K562 (cell line): ENCODE data around the gene HNRNPLL. TPM values are rescaled to one million over a fixed set of nuclear protein-coding genes. Genes with fewer than 3 reads are reported as not detected.

Source experiments
- CAMTA2 ChIP-seq: fragments of 250-450 bp; sonication (Bioruptor Pico); conservative IDR thresholded peaks from 2 replicates; pipeline ENCODE4 v1.5.1; 2022
- ELF1 ChIP-seq: fragments of 200-800 bp; sonication (Bioruptor generic); IDR thresholded peaks from 2 replicates; pipeline ENCODE4 v1.6.1; 2016; ENCODE audit warnings: missing genetic modification characterization, missing compliant biosample characterization
- HLTF ChIP-seq: fragments of 450-650 bp; IDR thresholded peaks from 2 replicates; pipeline ENCODE4 v1.6.1; 2016
- KLF13 ChIP-seq: fragments of 450-650 bp; IDR thresholded peaks from 2 replicates; pipeline ENCODE4 v1.6.1; 2016; ENCODE audit warnings: missing genetic modification characterization, low read depth, mild to moderate bottlenecking, missing compliant biosample characterization, moderate library complexity, borderline replicate concordance
- MXI1 ChIP-seq: IDR thresholded peaks from 2 replicates; pipeline ENCODE4 v1.6.1; 2011; ENCODE audit warnings: low read depth, mild to moderate bottlenecking, improper control_type of control experiment, low read length
- RBM39 ChIP-seq: fragments of 200-400 bp; formaldehyde crosslinking; optimal IDR thresholded peaks from 2 replicates; pipeline ENCODE3; 2018; ENCODE audit warnings: low read depth, low read length
- TFE3 ChIP-seq: fragments of 450-650 bp; formaldehyde crosslinking; IDR thresholded peaks from 2 replicates; pipeline ENCODE4 v1.4.0; 2020; ENCODE audit warnings: mild to moderate bottlenecking, mixed read lengths
- XRCC5 ChIP-seq: fragments of 200-400 bp; formaldehyde crosslinking; IDR thresholded peaks from 2 replicates; pipeline ENCODE4 v1.6.1; 2017; ENCODE audit warnings: low read depth, mild to moderate bottlenecking, low read length
- ZC3H8 ChIP-seq: fragments of 450-650 bp; IDR thresholded peaks from 2 replicates; pipeline ENCODE4 v1.6.1; 2017
- ZKSCAN8 ChIP-seq: fragments of 200-800 bp; sonication (Bioruptor generic); IDR thresholded peaks from 2 replicates; pipeline ENCODE4 v1.6.1; 2016; ENCODE audit warnings: missing genetic modification characterization, missing compliant biosample characterization
- ZNF224 ChIP-seq: sonication (generic); formaldehyde crosslinking; IDR thresholded peaks from 2 replicates; pipeline ENCODE4 v1.8.0; 2022; ENCODE audit warnings: mild to moderate bottlenecking, missing genetic modification reagents
- ZNF609 ChIP-seq: sonication (generic); formaldehyde crosslinking; IDR thresholded peaks from 2 replicates; pipeline ENCODE4 v1.8.1; 2023; ENCODE audit warnings: missing genetic modification reagents, mild to moderate bottlenecking, borderline replicate concordance
- ZNF77 ChIP-seq: fragments of 250-450 bp; sonication (Bioruptor Pico); IDR thresholded peaks from 2 replicates; pipeline ENCODE4 v1.5.0; 2020
- polyA plus RNA-seq, 8 experiments: library from polyadenylated mRNA; depleted of rRNA in 4 of 8; stranded (reverse) in 5 of 8; unstranded in 3 of 8; fragments of >200 nt; fragmentation: Nextera tagmentation in 2 of 8; fragmentation: Illumina TruSeq in 1 of 8; extraction: Ambion mirVana in 2 of 8; extraction: Trizol in 1 of 8; gene quantifications; 2 replicates each; pipeline versions ENCODE4 v1.2.1 to v1.2.3, GENCODE V29; 2011 to 2014; ENCODE audit warnings: inconsistent platforms in 1 of 8, missing spikeins in 1 of 8
- total RNA-seq, 7 experiments: library from RNA; depleted of rRNA in 6 of 7; stranded (reverse); fragments of >200 nt in 6 of 7; fragmentation: Illumina TruSeq in 2 of 7; extraction: Trizol in 2 of 7; gene quantifications; 2 replicates each; pipeline versions ENCODE4 v1.2.1 to v1.2.3, GENCODE V29; 2011 to 2021; ENCODE audit warnings: low replicate concordance in 1 of 7
- TF ChIP-seq, protein P1 (sequence below): sonication (generic); formaldehyde crosslinking; IDR thresholded peaks from 2 replicates; pipeline ENCODE4 v1.8.1; 2023; ENCODE audit warnings: mild to moderate bottlenecking, missing genetic modification reagents

Gene HNRNPLL
- total and polyA plus RNA-seq, 9 of the 15 experiments (the other 6 are each of a cell fraction or from before 2014, with no cell fraction given), result 19.8 to 135 (median 57.8) TPM

DNA sequence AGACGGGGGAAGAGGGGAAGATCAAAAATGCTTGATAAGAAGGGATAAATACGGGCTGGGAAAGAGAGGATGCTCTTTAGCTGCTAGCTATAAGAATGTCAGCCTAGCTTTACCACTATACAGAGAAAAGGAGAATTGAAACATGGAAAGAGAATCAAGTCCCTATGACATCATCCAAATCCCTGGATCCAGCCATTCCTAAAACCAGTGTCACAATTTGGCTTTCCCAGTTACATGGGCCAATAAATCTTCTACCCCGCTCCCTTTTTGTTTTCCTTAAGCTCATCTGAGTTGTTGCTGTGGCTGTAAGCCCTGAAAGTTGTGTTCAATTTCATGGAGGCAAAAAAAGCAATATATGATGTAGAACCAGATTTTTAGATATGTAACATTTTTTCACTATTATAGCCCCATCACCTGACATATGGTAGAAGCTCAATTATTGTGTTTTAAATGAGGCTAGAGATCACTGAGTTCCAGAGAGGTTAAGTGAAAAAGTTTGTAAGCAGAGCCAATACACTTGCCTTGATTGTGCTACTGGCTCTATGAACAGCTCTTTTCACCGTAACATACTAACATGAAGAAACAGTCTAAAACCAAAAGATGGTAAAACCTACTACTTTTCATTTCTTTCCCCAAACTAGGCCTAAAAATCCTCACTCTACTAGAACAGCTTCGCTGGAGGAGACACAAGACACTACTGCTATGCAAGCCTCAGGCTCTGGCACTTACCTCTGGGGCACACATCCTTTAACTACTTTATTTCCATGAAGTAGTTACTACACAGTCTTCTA is 4.3 kb downstream of the HNRNPLL start (continued):
- TF ChIP-seq ZNF609 (CRISPR knock-in tag), result no peak
- TF ChIP-seq KLF13 (tag), result no peak
- no peak for TF ChIP-seq XRCC5
- no peak for TF ChIP-seq ZC3H8
- TF ChIP-seq HLTF, result no peak
- no peak for TF ChIP-seq TFE3 (CRISPR knock-in tag)
- TF ChIP-seq MXI1, result no peak
- TF ChIP-seq ZKSCAN8, result no peak
- TF ChIP-seq ELF1 (tag), result no peak
- no peak for TF ChIP-seq CAMTA2 (CRISPR knock-in tag)
- no peak for TF ChIP-seq RBM39
- TF ChIP-seq, protein P1, sequence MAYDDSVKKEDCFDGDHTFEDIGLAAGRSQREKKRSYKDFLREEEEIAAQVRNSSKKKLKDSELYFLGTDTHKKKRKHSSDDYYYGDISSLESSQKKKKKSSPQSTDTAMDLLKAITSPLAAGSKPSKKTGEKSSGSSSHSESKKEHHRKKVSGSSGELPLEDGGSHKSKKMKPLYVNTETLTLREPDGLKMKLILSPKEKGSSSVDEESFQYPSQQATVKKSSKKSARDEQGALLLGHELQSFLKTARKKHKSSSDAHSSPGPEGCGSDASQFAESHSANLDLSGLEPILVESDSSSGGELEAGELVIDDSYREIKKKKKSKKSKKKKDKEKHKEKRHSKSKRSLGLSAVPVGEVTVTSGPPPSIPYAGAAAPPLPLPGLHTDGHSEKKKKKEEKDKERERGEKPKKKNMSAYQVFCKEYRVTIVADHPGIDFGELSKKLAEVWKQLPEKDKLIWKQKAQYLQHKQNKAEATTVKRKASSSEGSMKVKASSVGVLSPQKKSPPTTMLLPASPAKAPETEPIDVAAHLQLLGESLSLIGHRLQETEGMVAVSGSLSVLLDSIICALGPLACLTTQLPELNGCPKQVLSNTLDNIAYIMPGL (CRISPR knock-in tag), result no peak
- TF ChIP-seq ZNF224 (CRISPR knock-in tag), result no peak
- no peak for TF ChIP-seq ZNF77 (CRISPR knock-in tag)
